PC-9 (cell line): ENCODE data around the gene CLEC18C.
"Not testable (repeated sequence)": the region's sequence is repeated elsewhere in the genome, so short reads cannot be mapped to it uniquely, and the experiment has no call there.

ENCODE experiments used
- CTCF ChIP-seq: fragments of 200-600 bp; sonication (generic); conservative IDR thresholded peaks from 2 replicates; pipeline ENCODE4 v1.6.1; 2017; ENCODE audit warnings: mixed run types, antibody characterized with exemption, mild to moderate bottlenecking, moderate library complexity
- EZH2 ChIP-seq: fragments of 200-600 bp; sonication (generic); IDR thresholded peaks from 2 replicates; pipeline ENCODE4 v1.8.0; 2017; ENCODE audit warnings: antibody characterized with exemption, low read depth

DNA sequence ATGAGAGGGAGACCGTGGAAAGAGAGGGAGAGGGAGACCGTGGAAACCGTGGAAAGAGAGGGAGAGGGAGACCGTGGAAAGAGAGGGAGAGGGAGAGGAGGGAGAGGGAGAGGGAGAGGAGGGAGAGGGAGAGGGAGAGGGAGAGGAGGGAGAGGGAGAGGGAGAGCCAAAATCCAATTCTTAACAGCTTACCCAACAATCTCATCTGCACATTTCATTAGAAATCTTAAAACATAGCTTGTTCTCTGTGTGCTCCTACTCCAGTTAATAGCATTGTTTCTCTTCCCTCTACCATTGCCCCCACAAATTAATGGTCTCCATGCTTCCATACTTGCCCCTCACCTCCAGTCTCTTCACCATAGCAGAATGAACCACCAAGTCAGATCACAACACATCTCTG, 51.8 kb downstream of the CLEC18C start:
- TF ChIP-seq CTCF, EZH2: not testable (repeated sequence)
